ENCODE measurements around the gene RIN1. TPM values are rescaled to one million over a fixed set of nuclear protein-coding genes. Genes with fewer than 3 reads are reported as not detected.
"Not testable (repeated sequence)": the region's sequence is repeated elsewhere in the genome, so short reads cannot be mapped to it uniquely, and the experiment has no call there.

Gene RIN1
- total RNA-seq, 6 experiments from 2014 or later, result 32.9 to 55.0 (median 49.8) TPM

GRCh38 chr11:66321606-66322005 is 14.6 kb downstream of the RIN1 start:
- no peak for TF ChIP-seq CTCF (IDR thresholded peaks at IDR 0.05)
- no peak overlapping the region for H3K4me3 Mint-ChIP-seq
- H3K27me3 Mint-ChIP-seq (ENCODE audit: insufficient read depth), result no peaks in the 10 kb centered on the region; the same call in none of the 2 replicates
- H3K27ac Mint-ChIP-seq, result no peak overlapping the region
- H3K4me1 Mint-ChIP-seq (ENCODE audit: low read depth), result peaks cover 53% of the 10 kb centered on the region
- peaks cover 7% of the 10 kb centered on the region; the same call in 1 of the 2 replicates for H3K36me3 Mint-ChIP-seq (ENCODE audit: low read depth)
- peaks cover 11% of the 10 kb centered on the region for H3K9me3 Mint-ChIP-seq
- DNase-seq, result no peak

- Mint-ChIP-seq H3K36me3 (ENCODE audit: low read depth) (peaks cover 10% of the 10 kb centered on the region), H3K4me1 (ENCODE audit: low read depth) (peaks cover 48% of the 10 kb centered on the region), H3K9me3 (peaks cover 11% of the 10 kb centered on the region)
- not testable (repeated sequence) for H3K4me3 Mint-ChIP-seq; H3K27ac Mint-ChIP-seq; DNase-seq; H3K27me3 Mint-ChIP-seq (ENCODE audit: insufficient read depth)
Observed at GRCh38 chr11:66320748-66321147, 15.5 kb downstream of the RIN1 start.

GRCh38 chr11:66320289-66320688 is 15.9 kb downstream of the RIN1 start:
- Mint-ChIP-seq H3K4me1 (ENCODE audit: low read depth) (peaks cover 48% of the 10 kb centered on the region), H3K36me3 (ENCODE audit: low read depth) (peaks cover 15% of the 10 kb centered on the region), H3K9me3 (peaks cover 11% of the 10 kb centered on the region)
- not testable (repeated sequence) for H3K27me3 Mint-ChIP-seq (ENCODE audit: insufficient read depth); H3K4me3 Mint-ChIP-seq; DNase-seq; H3K27ac Mint-ChIP-seq

GRCh38 chr11:66318600-66318970 is 17.6 kb downstream of the RIN1 start:
- Mint-ChIP-seq H3K27ac (peak overlapping the region; percentile 91), H3K9me3 (peaks cover 11% of the 10 kb centered on the region), H3K27me3 (ENCODE audit: insufficient read depth) (peaks cover 5% of the 10 kb centered on the region), H3K4me3 (peak overlapping the region; percentile 13; the same call in 1 of the 2 replicates), H3K36me3 (ENCODE audit: low read depth) (peaks cover 28% of the 10 kb centered on the region), H3K4me1 (ENCODE audit: low read depth) (peaks cover 46% of the 10 kb centered on the region)
- TF ChIP-seq CTCF (IDR thresholded peaks at IDR 0.05), result 0 out of 2 replicates have a peak, but pooled peaks have one; percentile 0
- DNase-seq, result no peak

- Mint-ChIP-seq H3K9me3 (peaks cover 11% of the 10 kb centered on the region), H3K27me3 (ENCODE audit: insufficient read depth) (peaks cover 6% of the 10 kb centered on the region), H3K27ac (peak overlapping the region; percentile 91), H3K4me3 (peak overlapping the region; percentile 70), H3K4me1 (ENCODE audit: low read depth) (peaks cover 46% of the 10 kb centered on the region), H3K36me3 (ENCODE audit: low read depth) (peaks cover 29% of the 10 kb centered on the region)
- DNase-seq, result peak; percentile 61
- no peak for TF ChIP-seq CTCF (IDR thresholded peaks at IDR 0.05)
Observed at GRCh38 chr11:66317723-66318599, 18.3 kb downstream of the RIN1 start.

GRCh38 chr11:66317322-66317722 is 18.9 kb downstream of the RIN1 start:
- Mint-ChIP-seq H3K4me1 (ENCODE audit: low read depth) (peaks cover 48% of the 10 kb centered on the region), H3K27ac (peak overlapping the region; percentile 91), H3K4me3 (peak overlapping the region; percentile 70), H3K36me3 (ENCODE audit: low read depth) (peaks cover 29% of the 10 kb centered on the region), H3K27me3 (ENCODE audit: insufficient read depth) (peaks cover 8% of the 10 kb centered on the region), H3K9me3 (peaks cover 11% of the 10 kb centered on the region)
- no peak for TF ChIP-seq CTCF (IDR thresholded peaks at IDR 0.05)
- DNase-seq, result peak; percentile 35

All from HFFc6 (cell line).